Measurements from ENCODE around the gene LRMDA. TPM values are rescaled to one million over a fixed set of nuclear protein-coding genes. Genes with fewer than 3 reads are reported as not detected.

LRMDA gene
- total and polyA plus RNA-seq, 10 of the 15 experiments (the other 5 are each of a cell fraction or from before 2014, with no cell fraction given) = 0.07 to 0.54 (median 0.29) TPM; not detected in 4

GRCh38 chr10:76211691-76212090 is 780.3 kb downstream of the LRMDA start (continued):
- TF ChIP-seq ZNF622 (IDR thresholded peaks at IDR 0.05) (no peak), MTA3 (IDR thresholded peaks at IDR 0.05; ENCODE audit: borderline replicate concordance, low read length) (no peak), NR2C2 (IDR thresholded peaks at IDR 0.05; ENCODE audit: borderline replicate concordance, control insufficient read depth, insufficient read length, low read depth) (no peak)

DNA sequence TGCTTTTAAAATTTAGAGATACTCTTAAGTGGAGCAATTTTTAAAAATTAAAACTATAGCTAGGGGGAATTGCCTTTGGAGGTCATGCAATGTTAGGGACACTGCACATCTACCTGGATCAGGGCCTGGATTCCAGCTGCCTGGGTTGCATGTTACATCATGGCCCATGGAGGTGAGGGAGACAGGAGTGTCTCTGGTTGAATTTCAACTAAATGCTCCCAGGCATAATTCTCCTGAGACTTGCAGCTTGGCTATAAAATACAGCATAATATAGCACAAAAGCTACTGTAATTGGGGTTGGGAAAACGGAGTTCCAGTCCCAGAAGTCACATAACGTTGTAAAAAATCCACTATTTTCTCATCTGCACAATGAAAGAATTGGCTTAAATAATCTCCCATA is 782.5 kb downstream of the LRMDA start:
- TF ChIP-seq RFX5 (IDR thresholded peaks at IDR 0.05; ENCODE audit: low read depth, low read length) (no peak), ASH2L (IDR thresholded peaks at IDR 0.05; ENCODE audit: borderline replicate concordance, low read depth) (no peak), NR2F1 (conservative IDR thresholded peaks at IDR 0.05) (no peak), ZSCAN29 (IDR thresholded peaks at IDR 0.05) (no peak), HCFC1 (IDR thresholded peaks at IDR 0.05; ENCODE audit: low read length) (no peak), BHLHE40 (IDR thresholded peaks at IDR 0.05; ENCODE audit: borderline replicate concordance in 1 of 2, low read depth in 2 of 2, low read length in 1 of 2) (no peak), ATF2 (IDR thresholded peaks at IDR 0.05; ENCODE audit: low read length) (no peak), MXI1 (IDR thresholded peaks at IDR 0.05; ENCODE audit: low read depth, low read length) (no peak), NR2C1 (IDR thresholded peaks at IDR 0.05) (no peak), ETV6 (conservative IDR thresholded peaks at IDR 0.05 in 1 of 2, IDR thresholded peaks at IDR 0.05 in 1 of 2; ENCODE audit: borderline replicate concordance in 1 of 2, low read depth in 1 of 2) (no peak), FOXK2 (IDR thresholded peaks at IDR 0.05) (no peak), MTA3 (IDR thresholded peaks at IDR 0.05; ENCODE audit: borderline replicate concordance, low read length) (no peak), BCL11A (IDR thresholded peaks at IDR 0.05; ENCODE audit: low read depth, low read length) (no peak)
- TF ChIP-seq, protein P1, sequence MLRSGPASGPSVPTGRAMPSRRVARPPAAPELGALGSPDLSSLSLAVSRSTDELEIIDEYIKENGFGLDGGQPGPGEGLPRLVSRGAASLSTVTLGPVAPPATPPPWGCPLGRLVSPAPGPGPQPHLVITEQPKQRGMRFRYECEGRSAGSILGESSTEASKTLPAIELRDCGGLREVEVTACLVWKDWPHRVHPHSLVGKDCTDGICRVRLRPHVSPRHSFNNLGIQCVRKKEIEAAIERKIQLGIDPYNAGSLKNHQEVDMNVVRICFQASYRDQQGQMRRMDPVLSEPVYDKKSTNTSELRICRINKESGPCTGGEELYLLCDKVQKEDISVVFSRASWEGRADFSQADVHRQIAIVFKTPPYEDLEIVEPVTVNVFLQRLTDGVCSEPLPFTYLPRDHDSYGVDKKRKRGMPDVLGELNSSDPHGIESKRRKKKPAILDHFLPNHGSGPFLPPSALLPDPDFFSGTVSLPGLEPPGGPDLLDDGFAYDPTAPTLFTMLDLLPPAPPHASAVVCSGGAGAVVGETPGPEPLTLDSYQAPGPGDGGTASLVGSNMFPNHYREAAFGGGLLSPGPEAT (IDR thresholded peaks at IDR 0.05; ENCODE audit: low read depth) = no peak
- Histone ChIP-seq H3K79me2 (ENCODE audit: control insufficient read depth, insufficient read depth, low read length) (no peaks in the 10 kb centered on the region), H3K9me3 (replicated peaks; ENCODE audit: control insufficient read depth, insufficient read depth, low read length) (no peaks in the 10 kb centered on the region), H3K27me3 (replicated peaks in 1 of 2; ENCODE audit: control insufficient read depth in 2 of 2, insufficient read depth in 2 of 2, low read length in 1 of 2) (no peaks in the 10 kb centered on the region), H3K9ac (ENCODE audit: control insufficient read depth, insufficient read depth, low read length) (no peak overlapping the region), H3K27ac (ENCODE audit: control insufficient read depth, insufficient read depth) (no peak overlapping the region), H3K4me2 (ENCODE audit: control insufficient read depth, insufficient read depth) (no peak overlapping the region), H2AFZ (ENCODE audit: control insufficient read depth, low read depth, low read length) (no peak overlapping the region), H3K4me1 (ENCODE audit: control insufficient read depth, insufficient read depth, low read length) (no peaks in the 10 kb centered on the region), H4K20me1 (ENCODE audit: control insufficient read depth, insufficient read depth) (no peaks in the 10 kb centered on the region), H3K4me3 (no peak overlapping the region), H3K36me3 (ENCODE audit: control insufficient read depth in 2 of 2, insufficient read depth in 2 of 2, low read length in 1 of 2) (no peaks in the 10 kb centered on the region)
- in situ Hi-C loops (cut with MboI) (no loop called here), intact Hi-C loops (cut with micrococcal nuclease; ENCODE audit: unreplicated experiment) (no loop called here)
- CTCF ChIA-PET = interaction anchor here (0.7 kb wide), 1 partner anchor 24 kb away, joined by 3 read pairs; no protein-coding TSS in a partner anchor
- POLR2A ChIA-PET = interaction anchor here (0.7 kb wide), 1 partner anchor 1434 kb away, joined by 4 read pairs; no protein-coding TSS in a partner anchor
- RAD21 ChIA-PET (ENCODE audit: unreplicated experiment) = no interaction called here
- FAIRE-seq = no peak
- ATAC-seq = no peak
- BruUV-seq (replicated peaks) = no TSS peak
- SMC1A ChIA-PET (ENCODE audit: uncharacterized antibody, unreplicated experiment) = interaction anchor here (0.7 kb wide), 1 partner anchor 708 kb away, joined by 4 read pairs; no protein-coding TSS in a partner anchor
- 9% methylated on average over 2 of the region's 2 CpGs for WGBS (ENCODE audit: insufficient coverage, insufficient replicate concordance, low lambda C conversion rate, missing lambda C conversion rate)
- DNase-seq (ENCODE audit: low read depth, low spot score) = no peak

Data from GM12878 (cell line).